ENCODE data around the gene CDH24.

The CDH24 gene

DNA sequence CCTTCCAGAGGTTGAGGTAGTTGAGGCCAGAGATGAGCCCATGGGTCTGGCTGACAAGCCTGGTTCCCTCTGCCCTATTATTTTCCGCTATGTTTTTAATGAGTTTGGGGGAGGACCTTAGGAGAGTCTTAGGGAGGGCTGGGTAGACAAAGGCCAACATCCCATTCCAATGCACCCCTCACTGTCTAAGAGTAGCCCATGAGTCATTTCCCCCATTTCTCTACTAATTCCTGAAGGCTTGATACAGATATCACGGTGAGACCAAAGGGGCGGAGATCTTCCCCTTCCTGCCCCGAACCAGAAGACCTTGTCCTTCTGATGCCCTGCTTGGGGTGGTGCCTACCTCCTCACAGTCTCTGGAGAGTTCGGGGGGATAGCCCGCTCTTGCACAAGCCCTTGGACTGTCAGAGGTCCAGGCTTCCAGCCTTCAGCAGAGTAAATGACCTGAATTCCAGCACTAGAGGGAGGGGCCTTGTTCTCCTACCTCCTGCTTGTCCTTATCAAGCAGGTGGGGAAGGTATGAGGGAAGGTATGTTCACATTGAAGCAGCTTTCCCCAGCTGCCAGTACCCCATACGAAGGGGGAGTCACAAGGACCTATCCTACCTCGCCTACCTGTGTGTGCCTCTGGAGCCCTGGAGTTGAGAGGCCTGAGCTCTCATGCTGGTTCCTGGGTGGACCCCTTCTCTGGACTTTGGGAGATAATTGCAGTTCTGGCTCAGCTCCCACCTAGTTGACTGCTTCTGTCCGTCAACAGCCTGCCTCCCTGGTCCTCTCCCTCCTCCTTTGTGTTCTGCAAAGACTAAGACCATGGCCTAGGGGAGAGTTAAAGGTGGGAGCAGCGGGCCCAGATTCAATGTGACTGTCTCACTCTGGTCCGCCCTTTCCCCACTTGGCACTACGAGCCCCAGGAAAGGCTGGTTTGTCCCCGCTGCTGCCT lies 11.6 kb downstream of the CDH24 start:
- DNase-seq (ENCODE audit: low read depth) = peak; percentile 54

DNA sequence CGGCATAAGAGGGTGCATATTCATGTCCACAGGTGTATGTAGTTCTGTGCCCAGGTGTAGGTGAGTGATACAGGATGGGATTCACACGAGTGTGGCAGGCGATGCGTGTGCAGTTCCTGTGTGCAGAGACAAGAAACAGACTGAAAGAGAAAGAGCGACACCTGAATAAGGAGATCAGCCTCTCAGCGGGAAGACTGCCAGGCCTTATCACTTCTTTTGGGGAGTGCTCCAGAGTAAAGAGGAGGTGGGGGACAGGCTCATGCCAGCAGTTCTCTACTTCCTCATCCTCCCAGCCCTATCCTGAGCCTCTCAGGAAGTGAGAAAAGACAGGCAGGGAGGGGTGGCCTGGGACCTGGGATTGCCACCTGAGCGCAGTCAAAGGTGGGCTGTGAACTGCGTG lies 12.5 kb downstream of the CDH24 start:
- no peak for DNase-seq (ENCODE audit: low read depth)

DNA sequence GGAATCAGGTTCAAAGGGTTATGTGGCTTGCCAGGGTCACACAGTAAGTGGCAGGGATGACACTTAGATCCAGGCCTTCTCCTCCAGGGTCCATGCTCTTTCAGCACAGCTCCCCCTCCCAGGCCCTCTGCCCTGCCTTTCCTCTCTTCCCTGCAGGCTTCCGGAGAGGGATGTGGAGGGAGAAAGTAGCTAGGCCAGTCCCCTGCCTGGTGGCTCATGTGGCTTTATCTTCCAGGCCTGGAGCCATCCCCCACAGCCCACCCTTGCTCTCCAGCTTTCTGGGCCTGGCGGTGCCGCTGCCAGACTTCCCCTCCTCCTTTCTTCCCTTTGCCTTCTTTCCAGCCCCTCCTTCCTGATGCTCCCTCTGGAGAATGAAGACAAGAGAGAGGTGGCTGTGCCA lies 13.6 kb downstream of the CDH24 start:
- no peak for DNase-seq (ENCODE audit: low read depth)

DNA sequence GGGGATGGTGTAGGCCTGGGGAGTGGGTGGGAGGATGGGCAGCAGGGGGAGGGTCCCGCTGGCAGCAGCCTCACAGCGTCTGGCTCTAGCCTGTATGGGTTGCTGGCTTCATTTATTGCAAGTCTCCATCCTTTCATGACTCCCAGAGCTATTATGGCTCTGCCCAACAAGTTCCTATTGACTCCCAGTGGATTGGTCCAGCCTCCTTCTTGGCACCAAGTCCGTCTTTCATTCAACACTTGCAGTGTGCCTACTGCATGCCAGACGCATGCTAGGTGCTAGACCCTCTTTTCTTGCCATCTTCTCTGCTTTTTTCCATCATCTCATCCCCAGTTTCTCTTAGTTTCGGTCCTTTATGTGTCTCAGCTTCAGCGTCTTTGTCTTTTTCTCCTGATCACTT lies 14.2 kb downstream of the CDH24 start:
- DNase-seq (ENCODE audit: low read depth) = no peak

DNA sequence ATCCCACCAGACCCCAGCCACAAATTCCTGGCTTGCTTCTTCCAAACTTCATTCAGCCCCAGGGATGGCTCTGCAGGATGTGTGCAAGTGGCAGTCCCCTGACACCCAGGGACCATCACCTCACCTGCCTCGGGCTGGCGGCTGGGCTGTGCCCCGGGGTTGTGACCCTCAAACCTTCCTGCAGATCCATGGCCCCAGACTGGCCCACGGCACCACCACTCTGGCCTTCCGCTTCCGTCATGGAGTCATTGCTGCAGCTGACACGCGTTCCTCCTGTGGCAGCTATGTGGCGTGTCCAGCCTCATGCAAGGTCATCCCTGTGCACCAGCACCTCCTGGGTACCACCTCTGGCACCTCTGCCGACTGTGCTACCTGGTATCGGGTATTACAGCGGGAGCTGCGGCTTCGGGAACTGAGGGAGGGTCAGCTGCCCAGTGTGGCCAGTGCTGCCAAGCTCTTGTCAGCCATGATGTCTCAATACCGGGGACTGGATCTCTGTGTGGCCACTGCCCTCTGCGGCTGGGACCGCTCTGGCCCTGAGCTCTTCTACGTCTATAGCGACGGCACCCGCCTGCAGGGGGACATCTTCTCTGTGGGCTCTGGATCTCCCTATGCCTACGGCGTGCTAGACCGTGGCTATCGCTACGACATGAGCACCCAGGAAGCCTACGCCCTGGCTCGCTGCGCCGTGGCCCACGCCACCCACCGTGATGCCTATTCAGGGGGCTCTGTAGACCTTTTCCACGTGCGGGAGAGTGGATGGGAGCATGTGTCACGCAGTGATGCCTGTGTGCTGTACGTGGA lies 15.0 kb downstream of the CDH24 start, which contains the start of gene PSMB11:
Gene PSMB11, plus strand, starts transcription at position 51 of the 804 bp plus-strand sequence. Its CDS starts 14 bp downstream, at position 65.
- no peak for DNase-seq (ENCODE audit: low read depth)

DNA sequence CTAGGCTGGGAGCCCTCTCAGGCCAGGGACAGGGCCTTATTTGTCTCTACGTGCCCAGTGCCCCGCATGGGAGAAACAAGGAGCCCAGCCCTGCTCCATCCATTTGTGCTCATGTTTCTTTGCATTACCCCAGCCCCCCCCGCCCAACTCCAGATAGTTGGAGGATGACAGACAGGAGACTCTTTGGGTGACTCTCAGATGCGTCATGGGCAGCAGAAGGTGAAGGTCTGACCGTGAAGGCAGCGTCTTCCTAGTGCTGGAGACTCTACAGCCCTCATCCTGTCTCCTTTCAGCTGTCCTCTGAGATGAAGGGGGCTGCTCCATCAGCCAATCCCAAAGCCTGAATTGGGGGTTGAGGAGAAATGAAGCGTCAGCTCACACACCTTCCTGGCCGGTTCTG lies 15.6 kb downstream of the CDH24 start:
- peak; percentile 89 for DNase-seq (ENCODE audit: low read depth)

DNA sequence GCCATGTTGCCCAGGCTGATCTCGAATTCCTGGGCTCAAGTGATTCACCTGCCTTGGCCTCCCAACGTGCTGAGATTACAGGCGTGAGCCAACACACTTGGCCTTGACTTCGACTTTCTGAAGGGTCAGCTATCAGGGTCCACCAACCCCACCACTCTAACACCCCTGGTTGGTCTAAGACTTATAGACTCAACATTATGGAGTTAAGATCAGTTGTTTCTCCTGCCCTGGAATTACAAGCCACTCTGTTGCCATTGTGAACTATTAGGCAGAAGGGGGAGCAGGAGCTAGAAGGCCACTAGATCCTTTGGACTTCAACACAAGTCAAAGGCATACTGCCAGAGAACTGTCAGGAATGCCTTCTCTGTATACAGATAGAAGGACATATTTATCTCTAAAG lies 17.2 kb downstream of the CDH24 start:
- DNase-seq (ENCODE audit: low read depth) = no peak

DNA sequence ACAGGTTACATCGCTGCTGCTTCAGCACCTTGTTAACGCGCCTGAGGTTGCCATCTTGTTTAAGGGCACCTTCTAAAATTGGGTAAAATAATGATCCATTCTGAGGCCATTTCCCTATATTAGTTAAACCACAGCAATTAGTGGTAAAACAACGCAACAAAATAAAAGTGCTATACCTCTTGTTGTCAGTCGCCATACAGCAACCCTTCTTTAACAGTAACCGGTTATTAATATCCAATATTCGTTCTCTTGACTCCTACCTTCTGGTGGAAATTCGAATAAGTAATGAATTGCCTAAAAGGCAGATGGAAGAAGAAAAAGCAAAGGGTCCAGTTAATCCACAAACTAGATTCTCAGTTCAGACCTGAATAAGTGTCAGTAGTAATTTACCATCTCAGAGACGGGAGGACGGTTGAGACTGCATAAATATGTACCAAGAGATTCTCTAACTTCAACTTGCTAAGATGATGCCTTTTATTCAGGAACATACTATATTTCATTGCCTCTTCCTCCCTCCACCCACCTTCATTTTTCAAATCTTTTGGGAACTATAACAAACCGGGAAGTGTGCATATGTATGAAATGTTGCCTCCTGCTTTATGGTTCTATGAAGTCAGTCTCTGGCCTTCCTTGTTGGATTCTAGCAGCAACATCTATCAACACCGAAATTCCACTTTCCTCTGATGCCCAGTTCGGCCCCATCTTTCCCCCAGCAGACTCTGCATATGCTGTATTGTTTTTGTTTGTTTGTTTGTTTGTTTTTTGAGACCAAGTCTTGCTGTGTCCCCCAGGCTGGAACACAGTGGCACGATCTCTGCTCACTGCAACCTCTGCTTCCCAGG lies 21.8 kb downstream of the CDH24 start:
- DNase-seq (ENCODE audit: low read depth) = no peak

DNA sequence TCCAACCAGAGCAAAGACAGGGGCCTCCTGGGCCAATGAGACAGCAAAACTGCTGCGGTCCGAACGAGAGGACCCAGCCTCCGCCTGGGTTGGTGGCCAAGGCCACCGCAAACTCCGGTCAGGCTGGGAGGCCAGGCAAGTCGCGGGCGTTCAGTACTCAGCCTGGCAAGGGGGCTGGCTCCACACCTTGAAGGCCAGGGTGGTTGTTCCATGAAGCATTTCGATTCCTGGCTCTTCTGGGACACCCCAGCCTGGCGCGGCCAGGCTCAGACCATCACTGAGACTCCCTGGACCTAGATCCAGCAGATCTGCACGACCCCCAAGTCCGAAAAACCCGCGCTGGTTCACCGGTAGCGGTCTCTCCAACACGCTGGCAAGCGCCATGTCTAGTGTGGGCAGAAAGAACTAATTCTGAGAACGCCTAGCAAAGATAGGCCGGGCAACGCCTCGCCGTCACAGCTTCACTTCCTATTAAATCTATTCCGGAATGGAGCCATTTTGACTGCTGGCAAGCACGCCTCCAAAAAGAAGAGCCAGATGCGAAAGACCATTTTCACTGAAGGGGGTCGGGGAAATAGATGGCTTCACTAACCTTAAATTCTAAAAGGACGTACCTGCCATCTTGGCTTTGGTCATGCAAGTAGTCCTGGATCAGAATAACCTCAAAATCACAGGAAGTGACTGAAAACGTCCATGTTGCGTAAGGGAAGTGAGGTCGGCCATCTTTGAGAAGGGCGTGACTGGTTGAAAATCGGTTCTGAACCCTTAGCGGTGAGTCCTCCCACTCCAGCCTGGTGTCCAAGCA lies 22.6 kb downstream of the CDH24 start, which contains the start of gene PSMB5:
Gene PSMB5, minus strand, starts transcription at position 403 of the 805 bp plus-strand sequence. Its CDS starts 19 bp downstream, at position 384.
- DNase-seq (ENCODE audit: low read depth) = peak; percentile 97

DNA sequence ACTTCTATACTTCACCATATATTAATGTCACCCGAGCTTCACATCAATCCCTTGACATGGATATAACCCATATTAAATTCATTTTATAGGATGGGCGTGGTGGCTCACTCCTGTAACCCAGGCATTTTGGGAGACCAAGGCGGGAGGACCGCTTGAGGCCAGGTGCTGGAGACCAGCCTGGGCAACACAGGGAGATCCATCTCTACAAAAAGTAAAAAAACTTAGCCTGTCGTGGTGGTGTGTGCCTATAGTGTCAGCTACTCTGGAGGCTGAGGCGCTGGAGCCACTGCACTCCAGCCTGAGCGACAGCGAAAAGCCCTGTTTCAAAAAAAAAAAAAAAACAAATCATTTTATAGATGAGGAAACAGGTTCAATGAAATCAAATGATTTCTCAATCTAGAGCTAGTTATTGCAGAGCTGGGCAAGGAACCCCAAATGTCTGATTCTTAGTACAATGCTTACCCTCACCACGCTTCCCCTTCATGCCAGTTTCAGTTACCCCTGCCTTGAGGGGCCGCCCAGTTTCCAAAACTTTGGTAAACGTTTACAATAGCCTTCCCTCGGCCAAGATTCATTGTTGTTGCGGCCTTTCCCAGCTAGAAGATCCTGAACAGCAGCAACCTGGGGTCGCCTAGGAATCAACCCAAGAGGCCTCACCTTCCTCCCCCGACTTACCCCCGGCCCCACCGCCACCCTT lies 23.4 kb downstream of the CDH24 start:
- DNase-seq (ENCODE audit: low read depth) = no peak

DNA sequence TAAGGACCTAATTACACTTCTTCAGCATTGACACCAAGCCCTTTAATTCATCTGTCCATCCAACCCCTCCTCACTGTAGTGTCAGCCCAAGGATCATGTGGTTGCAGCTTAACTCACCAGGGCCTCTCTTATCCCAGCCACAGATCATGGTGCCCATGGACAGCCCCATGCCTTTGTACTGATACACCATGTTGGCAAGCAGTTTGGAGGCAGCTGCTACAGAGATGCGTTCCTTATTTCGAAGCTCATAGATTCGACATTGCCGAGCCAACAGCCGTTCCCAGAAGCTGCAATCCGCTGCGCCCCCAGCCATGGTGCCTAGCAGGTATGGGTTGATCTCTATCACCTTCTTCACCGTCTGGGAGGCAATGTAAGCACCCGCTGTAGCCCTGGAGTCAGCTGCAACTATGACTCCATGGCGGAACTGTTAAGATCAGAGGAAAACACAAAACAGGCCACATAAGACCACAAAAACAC lies 24.0 kb downstream of the CDH24 start:
- DNase-seq (ENCODE audit: low read depth) = no peak

DNA sequence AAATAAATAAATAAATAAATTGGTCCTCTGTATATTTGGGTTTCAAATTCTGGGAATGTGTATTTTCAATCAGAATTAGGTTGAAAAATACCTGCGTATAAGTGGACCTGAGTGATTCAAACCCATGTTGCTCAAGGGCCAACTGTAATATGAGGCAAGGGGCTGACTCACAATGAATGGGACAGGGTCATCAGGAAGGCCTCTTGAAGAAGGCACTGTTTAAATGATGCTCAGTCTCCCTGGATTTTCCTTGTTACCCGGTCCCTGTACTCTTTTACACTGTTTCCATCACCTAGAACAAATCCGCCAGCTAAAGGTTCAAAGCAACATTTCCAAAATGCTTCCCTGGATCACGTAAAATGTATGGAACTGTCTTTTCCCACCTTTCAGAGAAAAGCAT lies 26.4 kb downstream of the CDH24 start:
- peak; percentile 56 for DNase-seq (ENCODE audit: low read depth)

DNA sequence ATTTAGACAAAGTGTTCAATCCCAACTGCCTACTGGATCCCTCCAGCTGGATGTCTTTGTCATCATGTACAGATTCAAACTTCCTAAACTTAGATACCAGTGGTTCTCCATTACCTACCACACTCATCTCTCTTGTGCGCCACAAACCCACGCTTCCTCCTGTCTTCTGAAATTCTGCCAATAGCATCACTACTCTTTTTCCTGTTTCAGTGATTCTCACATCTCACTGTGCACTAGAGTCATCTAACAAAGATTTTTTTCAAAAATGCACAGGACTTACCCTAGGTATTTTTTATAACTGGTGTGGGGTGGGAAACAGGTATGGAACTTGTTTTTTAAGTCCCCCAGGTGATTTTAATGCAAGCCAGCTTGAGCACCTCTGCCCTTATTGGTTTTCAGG lies 28.5 kb downstream of the CDH24 start:
- DNase-seq (ENCODE audit: low read depth) = peak; percentile 15

DNA sequence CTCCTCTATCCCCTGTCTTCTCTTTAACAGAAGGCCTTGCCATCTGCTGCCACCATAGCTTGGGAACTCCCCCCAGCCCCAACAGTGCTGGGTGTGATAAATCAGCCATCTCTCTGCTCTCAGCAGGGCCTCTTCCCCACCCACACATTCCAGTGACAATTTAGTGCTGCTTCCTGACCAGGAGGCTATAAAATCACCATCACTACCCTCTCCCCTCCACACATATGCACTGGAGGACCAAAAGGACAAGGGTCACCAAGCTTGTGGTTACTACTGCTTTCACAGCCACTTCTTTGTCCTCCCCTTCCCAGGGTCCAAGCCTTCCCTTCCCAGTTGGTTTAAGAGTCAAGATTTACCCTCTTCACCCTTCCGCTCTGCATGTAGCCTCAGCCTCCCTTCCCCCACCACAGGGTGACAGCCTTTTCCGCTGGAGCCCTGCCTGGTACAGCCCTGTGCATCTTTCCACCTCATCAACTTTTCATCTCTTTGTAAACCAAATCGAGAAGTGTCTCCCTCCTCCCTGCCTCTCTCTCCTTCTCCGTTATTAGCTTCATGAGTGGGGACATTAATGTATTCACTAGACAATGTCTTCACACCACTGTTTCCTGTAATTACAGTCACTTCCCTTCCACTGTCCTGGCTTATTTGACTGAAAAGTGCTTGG lies 32.0 kb downstream of the CDH24 start:
- DNase-seq (ENCODE audit: low read depth) = no peak

DNA sequence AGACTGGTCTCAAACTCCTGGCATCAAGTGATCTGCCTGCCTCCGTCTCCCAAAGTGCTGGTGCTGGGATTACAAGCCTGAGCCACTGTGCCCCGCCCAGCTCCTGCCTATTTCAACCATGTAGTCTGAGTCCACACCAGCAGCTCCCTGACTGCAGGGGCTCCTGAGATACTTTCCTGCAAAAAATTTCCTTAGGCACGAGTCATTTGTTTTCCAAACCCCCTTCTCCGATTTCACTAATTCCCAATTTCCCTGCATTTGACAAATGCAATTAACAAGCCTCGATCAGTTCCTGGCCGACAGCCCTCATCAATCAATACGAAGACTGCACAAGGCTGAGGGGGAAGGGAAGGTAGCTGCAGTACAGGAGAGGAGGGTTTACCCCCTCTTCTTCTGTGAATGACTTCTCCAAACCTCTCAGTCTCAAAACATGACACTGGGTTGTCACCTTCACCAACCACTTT lies 32.7 kb downstream of the CDH24 start:
- no peak for DNase-seq (ENCODE audit: low read depth)

DNA sequence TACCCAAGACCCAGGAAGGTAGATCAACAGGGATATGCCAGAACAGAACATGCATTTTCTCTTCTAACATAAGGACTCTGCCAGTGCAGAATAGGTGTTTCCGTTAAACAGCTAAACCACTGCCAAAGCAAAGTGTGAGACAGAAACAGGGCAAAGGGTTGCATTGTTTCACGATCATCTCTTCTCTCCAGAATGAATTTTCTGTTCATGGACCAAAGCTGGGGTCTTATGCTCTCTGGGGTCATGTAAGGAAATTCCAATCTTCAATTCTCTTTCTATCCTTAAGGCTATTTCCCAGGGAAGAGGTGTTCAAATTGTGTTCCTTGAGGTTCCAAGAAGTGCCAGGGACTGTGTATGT lies 33.5 kb downstream of the CDH24 start:
- DNase-seq (ENCODE audit: low read depth) = no peak

DNA sequence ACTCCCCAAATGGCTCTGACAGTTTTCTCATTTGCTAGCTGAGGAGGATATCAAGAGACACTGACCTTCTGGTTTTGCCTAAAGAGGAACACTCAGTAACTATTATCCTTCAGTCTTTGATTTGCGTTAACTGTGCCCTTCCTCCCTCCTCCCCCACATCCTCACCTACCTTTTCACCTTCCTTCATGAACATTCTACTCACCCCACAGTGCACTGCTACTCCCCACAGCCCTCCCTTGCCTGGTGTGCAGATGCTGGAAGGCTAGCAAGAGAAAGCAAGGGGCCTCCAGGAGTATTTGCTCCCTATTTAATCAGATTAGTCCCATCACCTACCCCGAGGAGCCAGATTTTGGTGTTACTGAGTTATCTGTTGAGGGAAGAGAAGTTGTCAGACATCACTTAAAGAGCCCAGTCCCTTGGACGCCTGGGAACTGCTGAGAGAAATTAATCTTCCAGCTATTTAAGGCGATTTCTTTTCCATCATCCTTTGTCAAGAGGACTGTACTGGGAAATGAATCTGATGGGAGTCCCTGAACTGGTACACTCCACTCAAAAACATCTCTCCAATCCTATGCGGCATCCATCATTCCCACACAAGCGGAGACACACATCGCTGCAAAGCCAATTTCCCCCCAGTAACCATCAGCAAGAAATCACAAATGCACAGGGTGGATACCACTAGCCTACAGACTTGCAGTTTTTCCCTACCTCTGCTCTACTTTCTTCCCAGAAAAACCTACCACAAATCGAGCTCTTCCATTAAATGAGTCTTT lies 34.1 kb downstream of the CDH24 start:
- DNase-seq (ENCODE audit: low read depth) = no peak

DNA sequence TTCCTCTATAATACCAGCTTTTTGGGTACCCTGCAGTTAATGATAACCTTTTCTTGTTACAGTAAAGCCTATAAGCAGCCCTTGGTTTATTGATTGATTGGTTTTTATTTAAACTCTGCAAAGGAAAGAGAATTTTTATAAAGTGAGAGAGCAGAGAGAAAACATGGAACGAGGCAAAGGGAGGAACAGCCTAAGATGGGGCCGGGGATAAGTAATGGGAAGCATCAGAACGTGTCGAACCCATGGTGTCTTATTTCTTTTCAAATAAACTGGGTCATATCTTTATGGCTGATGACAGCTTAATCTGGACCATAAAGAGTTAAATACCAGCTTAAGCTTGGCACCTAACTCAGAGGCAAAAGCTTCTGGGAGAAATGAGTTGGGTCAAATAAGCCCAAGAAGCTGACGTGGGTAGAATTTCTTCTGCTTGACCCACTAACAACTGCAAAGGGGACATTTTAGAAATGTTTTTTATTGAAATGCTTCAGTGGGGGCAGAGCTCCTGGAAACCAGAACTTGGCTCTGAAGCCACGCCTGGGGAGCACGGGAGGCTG lies 35.4 kb downstream of the CDH24 start:
- no peak for DNase-seq (ENCODE audit: low read depth)

DNA sequence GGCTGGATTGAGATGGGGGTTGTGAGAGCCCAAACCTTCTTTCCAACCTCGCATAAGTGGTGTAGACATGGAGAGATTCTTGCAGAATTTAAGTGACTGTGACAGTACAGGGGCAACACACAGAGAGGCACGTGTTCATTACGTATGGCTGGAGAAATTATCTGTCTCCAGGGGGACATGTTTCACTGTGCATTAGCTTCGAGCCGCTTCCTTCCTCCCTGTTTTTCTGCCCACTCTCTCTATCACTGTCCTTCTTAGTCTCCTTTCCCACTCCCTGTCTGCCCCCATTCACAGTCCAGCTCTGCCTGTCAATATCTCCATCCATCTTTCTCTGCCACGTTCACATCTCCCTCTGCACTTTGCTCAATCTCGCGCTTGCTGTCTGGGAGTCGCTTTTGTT lies 35.9 kb downstream of the CDH24 start:
- no peak for DNase-seq (ENCODE audit: low read depth)
